ENCODE measurements around the gene USP5.
"Not testable (repeated sequence)": the region's sequence is repeated elsewhere in the genome, so short reads cannot be mapped to it uniquely, and the experiment has no call there.

DNA sequence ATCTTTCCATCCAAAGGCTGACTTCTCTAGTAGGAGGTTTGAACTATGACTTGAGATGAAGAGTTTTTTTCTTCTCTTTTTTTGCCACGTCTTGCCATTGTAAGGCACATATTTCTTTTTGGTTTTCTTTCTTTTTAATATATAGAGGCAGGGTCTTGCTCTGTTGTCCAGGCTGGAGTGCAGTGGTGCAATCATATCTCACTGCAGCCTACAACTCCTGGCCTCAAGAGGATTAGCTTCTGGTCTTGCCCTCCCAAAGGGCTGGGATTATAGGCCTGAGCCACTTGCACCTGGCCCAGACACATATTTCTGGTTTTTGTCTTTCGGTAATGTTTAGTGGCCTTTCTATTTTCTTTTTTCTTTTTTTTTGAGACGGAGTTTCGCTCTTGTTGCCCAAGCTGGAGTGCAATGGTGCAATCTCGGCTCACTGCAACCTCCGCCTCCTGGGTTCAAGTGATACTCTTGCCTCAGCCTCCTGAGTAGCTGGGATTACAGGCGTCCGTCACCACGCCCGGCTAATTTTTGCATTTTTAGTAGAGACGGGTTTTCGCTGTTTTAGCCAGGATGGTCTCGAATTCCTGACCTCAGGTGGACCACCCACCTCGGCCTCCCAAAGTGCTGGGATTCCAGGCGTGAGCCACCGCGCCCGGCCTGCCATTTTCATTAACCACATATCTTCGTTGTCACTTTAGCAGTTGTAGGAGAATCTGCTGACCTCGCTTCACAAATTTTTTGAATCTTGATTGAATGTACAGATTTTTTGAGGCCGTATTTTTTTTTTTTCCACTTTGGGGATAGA, 38.0 kb downstream of the USP5 start:
- TF ChIP-seq, protein P1, sequence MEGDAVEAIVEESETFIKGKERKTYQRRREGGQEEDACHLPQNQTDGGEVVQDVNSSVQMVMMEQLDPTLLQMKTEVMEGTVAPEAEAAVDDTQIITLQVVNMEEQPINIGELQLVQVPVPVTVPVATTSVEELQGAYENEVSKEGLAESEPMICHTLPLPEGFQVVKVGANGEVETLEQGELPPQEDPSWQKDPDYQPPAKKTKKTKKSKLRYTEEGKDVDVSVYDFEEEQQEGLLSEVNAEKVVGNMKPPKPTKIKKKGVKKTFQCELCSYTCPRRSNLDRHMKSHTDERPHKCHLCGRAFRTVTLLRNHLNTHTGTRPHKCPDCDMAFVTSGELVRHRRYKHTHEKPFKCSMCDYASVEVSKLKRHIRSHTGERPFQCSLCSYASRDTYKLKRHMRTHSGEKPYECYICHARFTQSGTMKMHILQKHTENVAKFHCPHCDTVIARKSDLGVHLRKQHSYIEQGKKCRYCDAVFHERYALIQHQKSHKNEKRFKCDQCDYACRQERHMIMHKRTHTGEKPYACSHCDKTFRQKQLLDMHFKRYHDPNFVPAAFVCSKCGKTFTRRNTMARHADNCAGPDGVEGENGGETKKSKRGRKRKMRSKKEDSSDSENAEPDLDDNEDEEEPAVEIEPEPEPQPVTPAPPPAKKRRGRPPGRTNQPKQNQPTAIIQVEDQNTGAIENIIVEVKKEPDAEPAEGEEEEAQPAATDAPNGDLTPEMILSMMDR (conservative IDR thresholded peaks at IDR 0.05) = not testable (repeated sequence)
- TF ChIP-seq EZH2 (IDR thresholded peaks at IDR 0.05; ENCODE audit: low read depth) = not testable (repeated sequence)
